HCT116 (cell line): Measurements from ENCODE around the gene ISL2. TPM values are rescaled to one million over a fixed set of nuclear protein-coding genes. Genes with fewer than 3 reads are reported as not detected.

Source experiments
- ATAC-seq: fragments of 200-7000 bp; cut with Tn5 transposase; 2 replicates; pipeline ENCODE4 v1.9.1; 2020; ENCODE audit warnings: mild to moderate bottlenecking, moderate library complexity
- BruUV-seq: library from RNA; stranded (reverse); fragments of 400-500 nt; replicated peaks from 2 replicates; lab custom pipeline; 2021; lab: Mats Ljungman, UMichigan
- CTCF ChIA-PET: fragments of 300-600 bp; sonication (Branson Sonifier 250); formaldehyde crosslinking; loops from one replicate; lab custom pipeline; 2021; ENCODE audit warnings: antibody characterized with exemption; lab: Charles Lee
- POLR2A ChIA-PET: fragments of 300-600, 350-600 bp; sonication (Branson Sonifier 250); formaldehyde crosslinking; loops from one replicate; lab custom pipeline; 2021; ENCODE audit warnings: antibody characterized with exemption; lab: Charles Lee
- RAD21 ChIA-PET, 2 experiments: fragments of 300-600 bp; sonication (Branson Sonifier 250); formaldehyde crosslinking; loops; one replicate each; lab custom pipeline; 2023; ENCODE audit warnings: low total read pairs in 2 of 2; ENCODE audit not compliant: uncharacterized antibody in 2 of 2, unreplicated experiment in 2 of 2, low non-redundant PET in 1 of 2; lab: Charles Lee
- DNase-seq: peaks from one replicate; pipeline ENCODE4 v3.0.0-alpha.2; 2010; ENCODE audit warnings: low read depth, low spot score
- H2AFZ ChIP-seq: fragments of 200-600 bp; shearing (Covaris generic), sonication (generic); 2 replicates; pipeline ENCODE4 v1.6.1; 2017; ENCODE audit warnings: low read depth, mixed run types, mixed read lengths, antibody characterized with exemption, low read length; ENCODE audit not compliant: poor library complexity, severe bottlenecking
- H3K27ac ChIP-seq: 2 replicates; pipeline ENCODE4 v1.5.1; 2012; ENCODE audit warnings: low read depth, low read length
- H3K27me3 ChIP-seq: fragments of 200-600 bp; sonication (generic); 2 replicates; pipeline ENCODE4 v1.6.1; 2016; ENCODE audit warnings: mixed run types, low read length, mixed read lengths; ENCODE audit not compliant: insufficient read depth
- H3K36me3 ChIP-seq, 2 experiments: fragments of 200-500 bp in 1 of 2; fragments of 200-600 bp in 1 of 2; sonication (Bioruptor generic) in 1 of 2; sonication (generic) in 1 of 2; 2 replicates each; pipeline versions ENCODE4 v1.5.1 to v1.6.1; 2014 to 2016; ENCODE audit warnings: low read length in 2 of 2, inconsistent platforms in 1 of 2, mixed read lengths in 1 of 2, mixed run types in 1 of 2; ENCODE audit not compliant: insufficient read depth in 2 of 2, control insufficient read depth in 1 of 2
- H3K4me1 ChIP-seq, 2 experiments: fragments of 200-600 bp in 1 of 2; sonication (generic) in 1 of 2; 2 replicates each; pipeline versions ENCODE4 v1.5.1 to v1.6.1; 2012 to 2017; ENCODE audit warnings: low read length in 2 of 2, inconsistent platforms in 1 of 2, mild to moderate bottlenecking in 1 of 2, mixed read lengths in 1 of 2, mixed run types in 1 of 2, moderate library complexity in 1 of 2; ENCODE audit not compliant: insufficient read depth in 2 of 2, control insufficient read depth in 1 of 2
- H3K4me2 ChIP-seq: fragments of 200-600 bp; sonication (generic); 2 replicates; pipeline ENCODE4 v1.6.1; 2017; ENCODE audit warnings: mixed run types, low read length, mixed read lengths
- H3K4me3 ChIP-seq, 2 experiments: fragments of 200-600 bp in 1 of 2; sonication (generic) in 1 of 2; replicated peaks in 1 of 2; 2 replicates each; pipeline ENCODE4 v1.5.1; 2011 to 2016; ENCODE audit warnings: low read length in 2 of 2, control low read depth in 1 of 2, low read depth in 1 of 2, mild to moderate bottlenecking in 1 of 2, mixed read lengths in 1 of 2, mixed run types in 1 of 2
- H3K79me2 ChIP-seq: fragments of 200-600 bp; sonication (generic); 2 replicates; pipeline ENCODE4 v1.6.1; 2017; ENCODE audit warnings: mild to moderate bottlenecking, mixed run types, low read length, moderate library complexity, mixed read lengths; ENCODE audit not compliant: insufficient read depth
- H3K9ac ChIP-seq: fragments of 200-600 bp; sonication (generic); 2 replicates; pipeline ENCODE4 v1.6.1; 2016; ENCODE audit warnings: low read length, mixed read lengths
- H3K9me2 ChIP-seq: fragments of 200-600 bp; sonication (generic), shearing (Covaris generic); 2 replicates; pipeline ENCODE4 v1.6.1; 2017; ENCODE audit warnings: mixed run types, mild to moderate bottlenecking, moderate library complexity; ENCODE audit not compliant: insufficient read depth
- H3K9me3 ChIP-seq, 2 experiments: fragments of 200-500 bp in 1 of 2; fragments of 200-600 bp in 1 of 2; sonication (Bioruptor generic) in 1 of 2; sonication (generic) in 1 of 2; 2 replicates each; pipeline ENCODE4 v1.6.1; 2014 to 2017; ENCODE audit warnings: low read length in 2 of 2, mixed read lengths in 2 of 2, inconsistent platforms in 1 of 2, low read depth in 1 of 2, mild to moderate bottlenecking in 1 of 2, mixed run types in 1 of 2, moderate library complexity in 1 of 2; ENCODE audit not compliant: control insufficient read depth in 1 of 2, insufficient read depth in 1 of 2
- H4K20me1 ChIP-seq: fragments of 200-600 bp; sonication (generic), shearing (Covaris generic); 2 replicates; pipeline ENCODE4 v1.6.1; 2017; ENCODE audit warnings: mixed run types, mild to moderate bottlenecking, moderate library complexity; ENCODE audit not compliant: insufficient read depth
- POLR2AphosphoS5 ChIP-seq: IDR thresholded peaks from 2 replicates; pipeline ENCODE4 v1.6.1; 2011; ENCODE audit warnings: mild to moderate bottlenecking, low read depth, low read length, moderate library complexity
- SP1 ChIP-seq: IDR thresholded peaks from 2 replicates; pipeline ENCODE4 v1.6.1; 2012; ENCODE audit warnings: low read depth
- SRF ChIP-seq: IDR thresholded peaks from 2 replicates; pipeline ENCODE4 v1.6.1; 2012; ENCODE audit warnings: low read depth
- ZFX ChIP-seq: fragments of 450-650 bp; IDR thresholded peaks from 2 replicates; pipeline ENCODE4 v1.6.1; 2017
- intact Hi-C: fragments of 100-400 bp; cut with micrococcal nuclease; formaldehyde crosslinking; loops from 2 replicates; pipeline ENCODE4 v1.10.0; 2022
- total RNA-seq: library from RNA; stranded (reverse); gene quantifications from one replicate; pipeline ENCODE4 v1.2.1, GENCODE V29; 2021; ENCODE audit not compliant: unreplicated experiment
- TF ChIP-seq, protein P1 (sequence below): IDR thresholded peaks from 2 replicates; pipeline ENCODE4 v1.6.1; 2012; ENCODE audit warnings: low read depth

The ISL2 gene
- total RNA-seq, 1 experiment from 2014 or later: 11.6 TPM

DNA sequence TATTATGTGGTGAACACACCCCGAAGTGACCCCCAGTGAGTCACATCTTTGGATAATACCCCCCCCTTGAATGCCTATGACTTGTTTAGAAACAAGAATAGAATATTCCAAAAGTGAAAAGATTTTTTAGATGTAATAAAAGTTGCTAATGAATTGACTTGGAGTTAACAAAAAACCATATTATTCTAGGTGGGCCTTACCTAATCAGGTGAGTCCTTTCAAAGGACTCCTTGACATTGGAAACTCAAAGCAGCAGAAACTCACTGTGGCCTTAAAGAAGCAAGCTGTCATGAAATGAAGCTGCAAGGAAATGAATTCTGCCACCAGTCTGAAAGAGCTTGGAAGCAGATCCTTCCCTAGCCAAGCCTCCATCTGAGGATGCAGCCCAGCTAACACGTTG is 10.9 kb upstream of the ISL2 start:
- ChIA-PET CTCF (interaction anchor here (0.7 kb wide), 1 partner anchor 10 kb away, joined by 4 read pairs; the partner anchor contains the start of gene ISL2), POLR2A (interaction anchor here (0.9 kb wide), 1 partner anchor 10 kb away, joined by 3 read pairs; no protein-coding TSS in a partner anchor), RAD21 (no interaction called here)
- intact Hi-C loops: no loop called here
- H3K36me3 ChIP-seq: no peaks in the 10 kb centered on the region
- no peaks in the 10 kb centered on the region for H3K9me2 ChIP-seq
- DNase-seq (no peak), ATAC-seq (no peak)
- TF ChIP-seq, protein P1, sequence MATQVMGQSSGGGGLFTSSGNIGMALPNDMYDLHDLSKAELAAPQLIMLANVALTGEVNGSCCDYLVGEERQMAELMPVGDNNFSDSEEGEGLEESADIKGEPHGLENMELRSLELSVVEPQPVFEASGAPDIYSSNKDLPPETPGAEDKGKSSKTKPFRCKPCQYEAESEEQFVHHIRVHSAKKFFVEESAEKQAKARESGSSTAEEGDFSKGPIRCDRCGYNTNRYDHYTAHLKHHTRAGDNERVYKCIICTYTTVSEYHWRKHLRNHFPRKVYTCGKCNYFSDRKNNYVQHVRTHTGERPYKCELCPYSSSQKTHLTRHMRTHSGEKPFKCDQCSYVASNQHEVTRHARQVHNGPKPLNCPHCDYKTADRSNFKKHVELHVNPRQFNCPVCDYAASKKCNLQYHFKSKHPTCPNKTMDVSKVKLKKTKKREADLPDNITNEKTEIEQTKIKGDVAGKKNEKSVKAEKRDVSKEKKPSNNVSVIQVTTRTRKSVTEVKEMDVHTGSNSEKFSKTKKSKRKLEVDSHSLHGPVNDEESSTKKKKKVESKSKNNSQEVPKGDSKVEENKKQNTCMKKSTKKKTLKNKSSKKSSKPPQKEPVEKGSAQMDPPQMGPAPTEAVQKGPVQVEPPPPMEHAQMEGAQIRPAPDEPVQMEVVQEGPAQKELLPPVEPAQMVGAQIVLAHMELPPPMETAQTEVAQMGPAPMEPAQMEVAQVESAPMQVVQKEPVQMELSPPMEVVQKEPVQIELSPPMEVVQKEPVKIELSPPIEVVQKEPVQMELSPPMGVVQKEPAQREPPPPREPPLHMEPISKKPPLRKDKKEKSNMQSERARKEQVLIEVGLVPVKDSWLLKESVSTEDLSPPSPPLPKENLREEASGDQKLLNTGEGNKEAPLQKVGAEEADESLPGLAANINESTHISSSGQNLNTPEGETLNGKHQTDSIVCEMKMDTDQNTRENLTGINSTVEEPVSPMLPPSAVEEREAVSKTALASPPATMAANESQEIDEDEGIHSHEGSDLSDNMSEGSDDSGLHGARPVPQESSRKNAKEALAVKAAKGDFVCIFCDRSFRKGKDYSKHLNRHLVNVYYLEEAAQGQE: no peak
- no peak for TF ChIP-seq SP1
- no peak for TF ChIP-seq ZFX
- no peak for TF ChIP-seq POLR2AphosphoS5
- no peak for TF ChIP-seq SRF
- peaks cover 0 to 8% of the 10 kb centered on the region in 2 experiments; a peak in 2 of 4 replicates for H3K4me1 ChIP-seq
- no peak overlapping the region for H3K27ac ChIP-seq
- H3K79me2 ChIP-seq: no peaks in the 10 kb centered on the region
- H3K4me2 ChIP-seq: no peak overlapping the region
- no peak overlapping the region for H2AFZ ChIP-seq
- H3K4me3 ChIP-seq: no peak overlapping the region
- H3K27me3 ChIP-seq: no peaks in the 10 kb centered on the region
- BruUV-seq: no TSS peak
- H4K20me1 ChIP-seq: no peaks in the 10 kb centered on the region
- no peak overlapping the region for H3K9ac ChIP-seq
- no peaks in the 10 kb centered on the region for H3K9me3 ChIP-seq
